Cardiac septum (tissue), 1 donor: ENCODE results near the gene EXOC3. TPM values are rescaled to one million over a fixed set of nuclear protein-coding genes. Genes with fewer than 3 reads are reported as not detected.
"Not testable (repeated sequence)": the region's sequence is repeated elsewhere in the genome, so short reads cannot be mapped to it uniquely, and the experiment has no call there.

Experiments
- DNase-seq: peaks from one replicate; pipeline ENCODE4 v3.0.0-alpha.2; 2020; ENCODE audit warnings: low spot score
- intact Hi-C: fragments of 100-400 bp; cut with DNase I; formaldehyde crosslinking; loops from one replicate; pipeline ENCODE4 v1.14.0; 2022
- total RNA-seq: library from RNA; stranded (reverse); fragmentation: NEBNext Ultra II Directional; extraction: Animal tissue kit (Norgen Biotek cat#: 25700); gene quantifications from one replicate; pipeline ENCODE4 v1.2.1, GENCODE V29; 2021
- donor health status: DM: no; HTN: no; CAD: no.

EXOC3 gene
- total RNA-seq, 1 donor from 2014 or later = 42.9 TPM

- intact Hi-C loops = loop anchor here (10.0 kb wide), 1 partner anchor 406 kb away; no protein-coding TSS in a partner anchor
Measured at GRCh38 chr5:478369-478981, 35.5 kb downstream of the EXOC3 start.

DNA sequence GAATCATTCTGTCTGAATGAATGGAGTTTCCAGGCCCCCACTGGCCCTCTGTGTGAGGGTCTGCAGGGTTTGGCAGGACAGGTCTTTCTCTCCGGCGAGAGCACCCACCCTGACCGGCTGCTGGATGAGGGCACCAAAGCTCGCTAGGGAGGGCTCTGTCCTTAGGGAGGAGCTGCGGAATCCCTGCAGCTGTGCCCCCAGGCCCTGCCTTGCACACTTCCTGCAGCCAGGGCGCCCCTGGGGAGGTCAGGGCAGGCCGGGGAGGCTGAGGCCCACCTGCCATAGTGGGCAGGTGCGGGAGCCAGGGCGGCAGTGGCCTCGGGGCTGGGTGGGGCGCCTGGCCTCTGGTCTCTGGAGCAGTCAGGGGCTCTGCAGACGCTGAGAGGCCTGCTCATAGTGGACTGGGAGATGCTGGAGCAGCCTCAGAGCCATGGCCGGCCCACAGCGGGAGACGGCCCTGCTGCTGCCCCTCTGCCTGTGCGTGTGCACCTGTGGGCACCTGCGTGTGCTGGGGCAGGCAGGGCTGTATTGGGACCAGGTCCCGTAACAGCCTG, 36.1 kb downstream of the EXOC3 start:
- no peak for DNase-seq
- intact Hi-C loops = loop anchor here (10.0 kb wide), 1 partner anchor 406 kb away; no protein-coding TSS in a partner anchor

More at GRCh38 chr5:478369-478981, 35.5 kb downstream of the EXOC3 start:
- no peak for DNase-seq

DNA sequence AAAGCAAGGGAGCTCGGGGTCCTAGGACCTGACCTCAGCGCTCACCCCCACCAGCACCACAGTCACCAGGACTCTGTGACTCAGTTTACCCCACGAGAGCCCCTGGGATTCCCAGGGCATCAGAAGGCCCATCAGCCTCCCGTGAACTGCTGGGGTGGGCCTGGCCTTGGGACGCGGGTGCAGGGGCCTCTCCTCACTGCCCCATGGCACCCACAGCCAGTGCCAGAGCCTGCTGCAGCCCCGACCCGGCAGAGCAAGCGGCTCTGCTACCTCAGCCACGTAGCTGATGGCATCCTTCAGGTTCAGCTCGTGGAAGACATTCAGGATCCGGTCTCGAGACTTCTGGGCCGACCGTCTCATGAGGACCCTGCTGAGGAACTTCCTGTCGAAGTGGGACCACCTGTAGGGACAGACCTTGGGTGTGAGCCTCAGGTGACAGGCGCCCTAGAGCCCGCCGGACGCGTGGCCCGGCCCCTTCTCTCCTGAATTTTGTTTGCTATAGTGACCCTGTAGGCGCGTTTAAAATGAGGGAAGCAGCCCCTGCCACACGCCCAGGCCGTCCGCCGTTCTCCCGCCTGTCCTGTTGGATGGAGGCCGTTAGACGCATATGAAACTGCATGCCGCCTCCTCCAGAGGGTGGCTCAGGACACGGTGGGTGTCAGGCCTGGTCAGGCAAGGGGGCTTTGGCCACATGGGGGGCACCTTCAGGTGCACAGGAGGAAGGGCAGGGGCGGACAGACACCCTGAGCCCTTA, 36.8 kb downstream of the EXOC3 start:
- DNase-seq = no peak
- intact Hi-C loops = loop anchor here (10.0 kb wide), 1 partner anchor 405 kb away; no protein-coding TSS in a partner anchor

- DNase-seq = no peak
- intact Hi-C loops = no loop called here
Measured at GRCh38 chr5:481347-481746, 38.4 kb downstream of the EXOC3 start.

GRCh38 chr5:482021-482420, 39.0 kb downstream of the EXOC3 start:
- intact Hi-C loops = no loop called here
- DNase-seq = no peak

DNA sequence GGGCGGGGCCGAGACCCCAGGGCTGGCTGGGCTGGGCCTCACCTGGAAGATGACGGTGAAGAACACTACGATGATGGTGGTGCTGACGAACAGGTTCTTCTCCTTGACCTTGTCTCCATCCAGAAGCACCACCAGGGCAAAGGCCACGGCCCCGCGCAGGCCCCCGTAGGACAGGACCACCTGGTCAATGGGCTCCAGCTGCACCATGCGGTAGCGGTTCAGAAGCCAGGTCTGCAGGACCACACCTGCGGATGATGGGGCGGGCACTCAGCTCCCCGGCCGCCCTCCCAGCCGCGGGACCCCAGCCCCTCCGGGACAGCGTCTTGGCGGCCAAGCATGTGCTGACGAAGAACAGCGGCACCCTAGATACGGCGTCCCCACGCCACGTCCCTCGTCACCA, 39.5 kb downstream of the EXOC3 start:
- no peak for DNase-seq
- intact Hi-C loops = no loop called here

DNA sequence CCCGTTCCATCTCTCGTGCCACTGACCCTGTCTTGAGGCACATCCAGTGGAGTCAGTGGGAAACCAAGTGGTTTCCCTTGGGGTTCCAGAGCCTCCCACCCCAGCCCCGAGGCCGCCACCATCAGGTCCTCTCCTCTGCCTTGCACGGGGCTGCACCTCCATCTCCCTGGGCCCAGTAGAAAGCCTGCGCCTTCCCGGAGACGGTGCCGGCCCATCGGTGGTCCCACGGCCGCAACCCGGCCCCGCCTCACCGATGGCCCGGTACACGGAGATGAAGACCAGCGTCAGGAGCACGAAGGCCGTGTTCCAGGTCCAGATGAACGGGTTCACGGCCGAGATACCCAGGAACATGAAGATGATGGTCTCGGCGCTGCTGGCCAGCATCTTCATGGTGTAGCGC, 40.0 kb downstream of the EXOC3 start:
- intact Hi-C loops = no loop called here
- no peak for DNase-seq

DNA sequence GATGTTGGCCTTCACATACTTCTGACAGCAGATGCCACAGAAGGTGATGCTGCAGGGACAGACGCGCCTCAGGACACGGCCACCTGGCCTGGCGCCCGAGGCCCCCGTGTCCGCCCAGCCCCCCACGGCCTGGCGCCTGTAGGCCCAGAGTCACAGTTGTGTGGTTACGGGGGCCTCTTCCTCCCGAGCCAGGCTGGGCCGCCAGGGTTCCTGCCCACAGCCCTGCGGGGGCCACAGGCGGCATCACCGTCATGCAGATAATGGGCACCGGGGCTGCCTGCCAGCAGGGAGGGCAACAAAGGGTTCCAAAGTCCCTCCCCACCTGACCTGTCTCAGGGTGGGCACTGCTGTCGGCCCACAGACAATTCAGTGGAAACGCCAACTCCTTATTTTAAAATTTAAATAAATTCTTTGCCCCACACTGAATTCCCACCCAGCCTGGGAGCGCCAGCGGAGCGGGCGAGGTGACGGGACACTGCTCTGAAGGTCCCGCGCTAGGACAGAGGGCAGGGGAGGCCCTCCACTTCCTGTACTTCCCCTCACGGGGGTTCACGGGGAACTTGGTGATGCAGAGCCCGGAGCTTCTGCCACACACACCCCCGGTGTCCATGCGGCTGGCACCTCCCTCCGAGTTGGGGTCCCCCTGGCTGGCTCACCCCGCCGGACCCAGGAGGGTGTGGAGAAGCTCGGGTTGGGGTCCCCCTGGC, 40.6 kb downstream of the EXOC3 start:
- no peak for DNase-seq
- intact Hi-C loops = no loop called here

- DNase-seq = no peak
- intact Hi-C loops = no loop called here
Measured at GRCh38 chr5:484556-484955, 41.6 kb downstream of the EXOC3 start.

GRCh38 chr5:485113-485945, 42.4 kb downstream of the EXOC3 start:
- intact Hi-C loops = no loop called here
- no peak for DNase-seq

GRCh38 chr5:485946-486491, 43.0 kb downstream of the EXOC3 start:
- intact Hi-C loops = no loop called here
- no peak for DNase-seq

DNA sequence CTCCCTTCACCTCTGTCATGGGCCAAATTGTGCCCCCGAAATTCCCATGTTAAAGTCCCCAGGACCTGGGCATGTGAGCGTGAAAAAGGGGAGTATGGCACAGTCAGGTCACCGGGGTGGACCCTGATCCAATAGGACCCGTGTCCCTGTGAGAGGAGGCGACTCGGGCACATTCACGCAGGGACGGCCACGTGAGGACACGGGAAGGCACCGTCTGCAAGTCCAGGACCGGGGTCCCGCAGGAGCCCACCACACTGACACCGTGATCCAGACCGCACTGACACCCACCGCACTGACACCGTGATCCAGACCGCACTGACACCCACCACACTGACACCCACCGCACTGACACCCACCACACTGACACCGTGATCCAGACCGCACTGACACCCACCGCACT, 43.6 kb downstream of the EXOC3 start:
- intact Hi-C loops = not testable (repeated sequence)

GRCh38 chr5:488241-488640, 45.3 kb downstream of the EXOC3 start:
- no peak for DNase-seq
- intact Hi-C loops = no loop called here

More for the DNA sequence above, 43.6 kb downstream of the EXOC3 start:
- not testable (repeated sequence) for DNase-seq

- intact Hi-C loops = no loop called here
- no peak for DNase-seq
Measured at GRCh38 chr5:488744-489688, 46.0 kb downstream of the EXOC3 start.

GRCh38 chr5:489689-490080, 46.7 kb downstream of the EXOC3 start:
- DNase-seq = no peak
- intact Hi-C loops = no loop called here

DNA sequence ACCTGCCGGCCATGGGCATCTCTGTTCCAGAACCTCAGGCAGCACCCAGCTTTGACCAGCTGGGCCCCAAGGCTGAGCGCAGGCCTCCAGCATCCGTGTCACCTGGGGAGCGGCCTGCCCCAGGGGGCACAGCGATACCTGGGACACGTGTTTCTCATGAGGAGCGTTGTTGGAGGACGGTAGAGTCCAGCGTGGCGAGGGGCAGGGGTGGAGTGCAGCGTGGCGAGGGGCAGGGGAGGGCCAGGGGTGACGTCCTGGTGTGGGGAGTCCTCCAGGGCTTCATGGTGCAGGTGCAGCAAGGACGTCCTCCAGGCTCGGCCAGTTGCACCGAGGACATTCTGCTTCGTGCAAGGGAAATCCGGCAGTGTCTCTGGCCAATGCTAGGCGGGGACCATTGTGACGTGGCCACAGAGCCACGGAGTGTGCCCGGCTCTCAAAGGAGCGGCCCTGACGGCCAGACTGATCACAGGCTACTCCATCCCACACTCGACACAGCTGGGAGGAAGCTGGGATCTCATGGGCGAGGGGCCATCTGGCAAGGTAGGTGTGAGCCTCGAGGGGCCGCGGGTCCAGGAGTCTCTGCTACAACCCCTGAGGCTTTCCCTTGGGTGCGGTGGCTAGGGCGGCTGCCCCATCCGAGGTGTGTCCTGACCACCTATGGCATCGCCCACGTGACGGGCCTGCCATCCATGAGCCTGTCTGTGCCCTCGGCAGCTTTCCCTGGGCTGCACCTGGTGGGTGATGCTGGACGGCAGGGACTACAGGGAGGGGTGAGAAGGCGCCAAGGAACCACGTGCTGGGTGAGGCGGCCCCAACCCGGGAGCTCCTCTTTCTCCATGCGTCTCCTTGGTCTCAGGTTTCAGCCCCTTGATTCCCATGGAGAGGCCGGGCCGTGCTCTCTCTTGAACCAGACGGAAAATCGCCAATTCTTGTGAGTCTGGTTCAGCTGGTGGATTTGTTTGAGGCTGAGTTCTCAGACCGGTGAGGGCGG, 47.4 kb downstream of the EXOC3 start:
- DNase-seq = no peak

More for the DNA sequence above, 47.4 kb downstream of the EXOC3 start:
- intact Hi-C loops = no loop called here
